Neural cell (in vitro differentiated cells): ENCODE data around the gene ELP4. TPM values are rescaled to one million over a fixed set of nuclear protein-coding genes. Genes with fewer than 3 reads are reported as not detected.

Experiments used
- H2AFZ ChIP-seq: fragments of 200-600, 300-800 bp; sonication (generic), shearing (Covaris generic); 2 replicates; pipeline ENCODE4 v1.6.0; 2014; ENCODE audit warnings: low read depth, mild to moderate bottlenecking, antibody characterized with exemption, low read length, moderate library complexity
- H3F3A ChIP-seq: fragments of 200-600 bp; shearing (Covaris generic); 2 replicates; pipeline ENCODE4 v1.6.1; 2016; ENCODE audit warnings: mild to moderate bottlenecking, moderate library complexity, mixed read lengths, antibody characterized with exemption, low read length; ENCODE audit not compliant: insufficient read depth, poor library complexity, severe bottlenecking
- H3K27ac ChIP-seq: fragments of 200-600, 300-800 bp; sonication (generic), shearing (Covaris generic); 2 replicates; pipeline ENCODE4 v1.5.1; 2014; ENCODE audit warnings: mild to moderate bottlenecking, low read length, moderate library complexity
- H3K27me3 ChIP-seq: fragments of 300-800, 200-600 bp; sonication (generic), shearing (Covaris generic); 2 replicates; pipeline ENCODE4 v1.6.0; 2014; ENCODE audit warnings: mild to moderate bottlenecking, low read depth, low read length, moderate library complexity; ENCODE audit not compliant: insufficient read depth
- H3K36me3 ChIP-seq: fragments of 300-800, 200-600 bp; sonication (generic), shearing (Covaris generic); 2 replicates; pipeline ENCODE4 v1.5.1; 2014; ENCODE audit warnings: mild to moderate bottlenecking, antibody characterized with exemption, low read length, moderate library complexity; ENCODE audit not compliant: insufficient read depth
- H3K4me2 ChIP-seq: fragments of 300-800, 200-600 bp; sonication (generic), shearing (Covaris generic); 2 replicates; pipeline ENCODE4 v1.6.0; 2014; ENCODE audit warnings: mild to moderate bottlenecking, low read length
- H3K4me3 ChIP-seq: fragments of 300-800, 200-600 bp; sonication (generic), shearing (Covaris generic); 2 replicates; pipeline ENCODE4 v1.5.1; 2014; ENCODE audit warnings: mild to moderate bottlenecking, low read length, moderate library complexity
- H3K79me2 ChIP-seq: fragments of 200-600 bp; shearing (Covaris generic); replicated peaks from 2 replicates; pipeline ENCODE4 v1.6.0; 2014; ENCODE audit warnings: mild to moderate bottlenecking, low read length, moderate library complexity; ENCODE audit not compliant: insufficient read depth
- H3K9ac ChIP-seq: fragments of 300-800, 200-600 bp; sonication (generic), shearing (Covaris generic); 2 replicates; pipeline ENCODE4 v1.6.1; 2016; ENCODE audit warnings: mild to moderate bottlenecking, low read length, mixed read lengths
- H3K9me2 ChIP-seq: fragments of 200-600 bp; shearing (Covaris generic); 2 replicates; pipeline ENCODE4 v1.6.1; 2016; ENCODE audit warnings: mild to moderate bottlenecking, low read length, mixed read lengths; ENCODE audit not compliant: insufficient read depth
- H3K9me3 ChIP-seq: fragments of 200-600, 300-800 bp; sonication (generic), shearing (Covaris generic); 2 replicates; pipeline ENCODE4 v1.6.1; 2016; ENCODE audit warnings: mild to moderate bottlenecking, mixed run types, low read length, moderate library complexity, mixed read lengths
- H4K20me1 ChIP-seq: fragments of 200-600 bp; shearing (Covaris generic); 2 replicates; pipeline ENCODE4 v1.6.1; 2016; ENCODE audit warnings: mild to moderate bottlenecking, mixed run types; ENCODE audit not compliant: insufficient read depth
- EP300 ChIP-seq: fragments of 450-650 bp; conservative IDR thresholded peaks from 2 replicates; pipeline ENCODE4 v1.6.1; 2014; ENCODE audit warnings: antibody characterized with exemption, mild to moderate bottlenecking, moderate library complexity; ENCODE audit not compliant: poor library complexity, severe bottlenecking
- EZH2 ChIP-seq: fragments of 200-600, 300-800 bp; shearing (Covaris generic), sonication (generic); IDR thresholded peaks from 2 replicates; pipeline ENCODE4 v1.6.1; 2014; ENCODE audit warnings: antibody characterized with exemption, low read length, borderline replicate concordance, mild to moderate bottlenecking; ENCODE audit not compliant: insufficient read depth, poor library complexity, severe bottlenecking
- MXI1 ChIP-seq: fragments of 450-650 bp; conservative IDR thresholded peaks from 2 replicates; pipeline ENCODE4 v1.6.1; 2014; ENCODE audit warnings: antibody characterized with exemption, mild to moderate bottlenecking; ENCODE audit not compliant: poor library complexity, severe bottlenecking
- POLR2AphosphoS5 ChIP-seq: IDR thresholded peaks from 2 replicates; pipeline ENCODE4 v1.6.1; 2012
- RAD21 ChIP-seq: fragments of 450-650 bp; conservative IDR thresholded peaks from 2 replicates; pipeline ENCODE4 v1.6.1; 2014; ENCODE audit warnings: antibody characterized with exemption, mild to moderate bottlenecking, moderate library complexity
- SMC3 ChIP-seq: fragments of 450-650 bp; conservative IDR thresholded peaks from 2 replicates; pipeline ENCODE4 v1.6.1; 2014; ENCODE audit warnings: antibody characterized with exemption, mild to moderate bottlenecking, moderate library complexity; ENCODE audit not compliant: poor library complexity
- TAF1 ChIP-seq: IDR thresholded peaks from 2 replicates; pipeline ENCODE4 v1.6.1; 2012; ENCODE audit warnings: low read depth
- polyA plus RNA-seq: library from polyadenylated mRNA; depleted of rRNA; stranded (reverse); fragments of >200 nt; gene quantifications from 2 replicates; pipeline ENCODE4 v1.2.3, GENCODE V29; 2014
- TF ChIP-seq, protein P1 (sequence below): fragments of 450-650 bp; IDR thresholded peaks from 2 replicates; pipeline ENCODE4 v1.5.1; 2014; ENCODE audit warnings: antibody characterized with exemption, mild to moderate bottlenecking, moderate library complexity; ENCODE audit not compliant: poor library complexity, severe bottlenecking
- TF ChIP-seq, protein P2 (sequence below): IDR thresholded peaks from 2 replicates; pipeline ENCODE4 v1.6.1; 2012; ENCODE audit warnings: borderline replicate concordance

Gene ELP4
- polyA plus RNA-seq, 1 donor from 2014 or later = 30.4 TPM

DNA sequence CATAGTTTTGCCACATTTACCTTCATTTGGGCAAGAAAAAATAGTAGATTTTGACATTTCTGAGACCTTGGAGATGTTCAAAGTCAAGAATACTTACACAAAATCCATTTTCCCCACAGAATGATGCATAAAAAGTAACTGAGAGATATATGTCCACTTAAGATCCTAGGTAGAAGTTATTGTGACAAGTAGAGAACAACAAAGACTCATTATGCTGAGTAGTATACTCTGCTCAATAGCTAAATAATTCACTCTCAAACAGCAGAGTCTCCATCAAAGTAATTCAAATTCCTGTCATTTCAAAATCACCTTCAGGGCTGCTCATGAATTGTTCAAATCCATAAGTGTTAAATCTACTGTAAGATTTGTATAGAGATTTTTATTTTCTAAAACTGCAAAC lies 35.5 kb upstream of the ELP4 start:
- H2AFZ ChIP-seq = no peak overlapping the region
- H3K4me3 ChIP-seq = no peak overlapping the region
- TF ChIP-seq, protein P1, sequence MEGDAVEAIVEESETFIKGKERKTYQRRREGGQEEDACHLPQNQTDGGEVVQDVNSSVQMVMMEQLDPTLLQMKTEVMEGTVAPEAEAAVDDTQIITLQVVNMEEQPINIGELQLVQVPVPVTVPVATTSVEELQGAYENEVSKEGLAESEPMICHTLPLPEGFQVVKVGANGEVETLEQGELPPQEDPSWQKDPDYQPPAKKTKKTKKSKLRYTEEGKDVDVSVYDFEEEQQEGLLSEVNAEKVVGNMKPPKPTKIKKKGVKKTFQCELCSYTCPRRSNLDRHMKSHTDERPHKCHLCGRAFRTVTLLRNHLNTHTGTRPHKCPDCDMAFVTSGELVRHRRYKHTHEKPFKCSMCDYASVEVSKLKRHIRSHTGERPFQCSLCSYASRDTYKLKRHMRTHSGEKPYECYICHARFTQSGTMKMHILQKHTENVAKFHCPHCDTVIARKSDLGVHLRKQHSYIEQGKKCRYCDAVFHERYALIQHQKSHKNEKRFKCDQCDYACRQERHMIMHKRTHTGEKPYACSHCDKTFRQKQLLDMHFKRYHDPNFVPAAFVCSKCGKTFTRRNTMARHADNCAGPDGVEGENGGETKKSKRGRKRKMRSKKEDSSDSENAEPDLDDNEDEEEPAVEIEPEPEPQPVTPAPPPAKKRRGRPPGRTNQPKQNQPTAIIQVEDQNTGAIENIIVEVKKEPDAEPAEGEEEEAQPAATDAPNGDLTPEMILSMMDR = no peak
- TF ChIP-seq SMC3 (no peak), EP300 (peak; percentile 74), POLR2AphosphoS5 (peak; percentile 68)
- H3K36me3 ChIP-seq = no peaks in the 10 kb centered on the region
- no peaks in the 10 kb centered on the region for H3K9me3 ChIP-seq
- no peak overlapping the region for H3K9ac ChIP-seq
- H3K4me2 ChIP-seq = no peak overlapping the region
- no peaks in the 10 kb centered on the region for H4K20me1 ChIP-seq
- H3K79me2 ChIP-seq = peaks cover 8% of the 10 kb centered on the region
- peak overlapping the region; percentile 17 for H3K27ac ChIP-seq
- H3K27me3 ChIP-seq = no peaks in the 10 kb centered on the region
- H3K9me2 ChIP-seq = no peaks in the 10 kb centered on the region
- no peaks in the 10 kb centered on the region for H3F3A ChIP-seq

DNA sequence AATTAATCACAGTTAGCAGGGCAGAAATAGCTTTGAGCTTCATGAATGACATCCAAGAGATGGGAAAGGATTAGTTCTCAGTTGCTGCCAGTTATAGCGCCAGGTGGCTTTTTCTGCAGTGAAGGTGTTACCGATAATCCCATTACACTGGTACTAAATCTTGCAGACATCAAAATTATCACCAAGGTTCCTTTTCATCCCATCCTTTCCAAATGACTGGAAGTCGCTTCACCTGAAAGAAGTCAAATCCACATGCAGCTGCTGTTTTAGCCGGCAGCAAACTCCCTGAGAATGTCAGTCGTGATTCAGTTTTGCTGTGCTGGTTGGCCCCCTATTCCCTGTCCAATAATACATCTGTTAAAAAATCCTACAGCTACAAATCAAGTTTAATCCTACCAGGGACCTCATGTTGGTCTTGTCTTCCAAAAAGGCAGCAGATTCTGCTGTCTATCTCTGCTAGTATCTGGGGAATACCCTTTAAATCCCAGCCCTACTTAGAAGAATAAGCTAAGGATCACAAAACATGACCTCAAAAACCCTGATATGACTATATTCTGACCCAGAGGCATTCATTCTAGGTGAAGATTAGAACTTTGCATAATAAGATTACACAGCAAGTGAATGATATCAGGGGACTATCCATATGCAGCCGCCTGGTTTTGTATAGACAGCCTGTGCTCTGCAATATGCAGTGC lies 31.9 kb upstream of the ELP4 start:
- TF ChIP-seq EZH2 = no peak
- TF ChIP-seq SMC3 = no peak
- TF ChIP-seq POLR2AphosphoS5 = no peak
- TF ChIP-seq, protein P2, sequence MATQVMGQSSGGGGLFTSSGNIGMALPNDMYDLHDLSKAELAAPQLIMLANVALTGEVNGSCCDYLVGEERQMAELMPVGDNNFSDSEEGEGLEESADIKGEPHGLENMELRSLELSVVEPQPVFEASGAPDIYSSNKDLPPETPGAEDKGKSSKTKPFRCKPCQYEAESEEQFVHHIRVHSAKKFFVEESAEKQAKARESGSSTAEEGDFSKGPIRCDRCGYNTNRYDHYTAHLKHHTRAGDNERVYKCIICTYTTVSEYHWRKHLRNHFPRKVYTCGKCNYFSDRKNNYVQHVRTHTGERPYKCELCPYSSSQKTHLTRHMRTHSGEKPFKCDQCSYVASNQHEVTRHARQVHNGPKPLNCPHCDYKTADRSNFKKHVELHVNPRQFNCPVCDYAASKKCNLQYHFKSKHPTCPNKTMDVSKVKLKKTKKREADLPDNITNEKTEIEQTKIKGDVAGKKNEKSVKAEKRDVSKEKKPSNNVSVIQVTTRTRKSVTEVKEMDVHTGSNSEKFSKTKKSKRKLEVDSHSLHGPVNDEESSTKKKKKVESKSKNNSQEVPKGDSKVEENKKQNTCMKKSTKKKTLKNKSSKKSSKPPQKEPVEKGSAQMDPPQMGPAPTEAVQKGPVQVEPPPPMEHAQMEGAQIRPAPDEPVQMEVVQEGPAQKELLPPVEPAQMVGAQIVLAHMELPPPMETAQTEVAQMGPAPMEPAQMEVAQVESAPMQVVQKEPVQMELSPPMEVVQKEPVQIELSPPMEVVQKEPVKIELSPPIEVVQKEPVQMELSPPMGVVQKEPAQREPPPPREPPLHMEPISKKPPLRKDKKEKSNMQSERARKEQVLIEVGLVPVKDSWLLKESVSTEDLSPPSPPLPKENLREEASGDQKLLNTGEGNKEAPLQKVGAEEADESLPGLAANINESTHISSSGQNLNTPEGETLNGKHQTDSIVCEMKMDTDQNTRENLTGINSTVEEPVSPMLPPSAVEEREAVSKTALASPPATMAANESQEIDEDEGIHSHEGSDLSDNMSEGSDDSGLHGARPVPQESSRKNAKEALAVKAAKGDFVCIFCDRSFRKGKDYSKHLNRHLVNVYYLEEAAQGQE = no peak
- Histone ChIP-seq H3K4me2 (no peak overlapping the region), H3K4me3 (no peak overlapping the region), H3K79me2 (peaks cover 28% of the 10 kb centered on the region), H4K20me1 (no peaks in the 10 kb centered on the region), H3K27ac (no peak overlapping the region), H3K9me3 (no peaks in the 10 kb centered on the region), H3K9ac (no peak overlapping the region), H2AFZ (no peak overlapping the region), H3K27me3 (no peaks in the 10 kb centered on the region), H3F3A (no peaks in the 10 kb centered on the region), H3K9me2 (no peaks in the 10 kb centered on the region), H3K36me3 (no peaks in the 10 kb centered on the region)

DNA sequence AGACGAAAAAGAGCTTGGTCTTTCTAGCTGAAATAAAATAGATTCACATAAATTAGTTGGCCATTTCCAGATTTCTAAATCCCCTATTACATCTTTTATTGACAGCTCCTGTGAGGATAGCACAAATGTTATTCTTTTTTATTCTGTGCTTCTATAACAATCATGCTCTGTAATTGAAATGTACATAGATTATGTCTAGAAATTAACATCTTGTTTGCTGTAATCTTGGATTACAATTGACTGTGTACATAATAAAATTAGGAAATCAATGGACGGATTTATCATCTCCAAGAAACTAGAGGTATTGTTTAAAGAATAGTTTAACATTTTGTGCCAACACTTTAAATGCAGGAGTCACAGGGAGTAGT lies 31.4 kb upstream of the ELP4 start:
- Histone ChIP-seq H3K4me2 (no peak overlapping the region), H3K9ac (no peak overlapping the region), H3K4me3 (no peak overlapping the region), H3K9me3 (no peaks in the 10 kb centered on the region), H4K20me1 (no peaks in the 10 kb centered on the region), H3K79me2 (peaks cover 28% of the 10 kb centered on the region), H3K9me2 (no peaks in the 10 kb centered on the region), H3K27ac (no peak overlapping the region), H3F3A (no peaks in the 10 kb centered on the region), H2AFZ (no peak overlapping the region), H3K36me3 (no peaks in the 10 kb centered on the region), H3K27me3 (no peaks in the 10 kb centered on the region)
- no peak for TF ChIP-seq EZH2
- no peak for TF ChIP-seq MXI1
- no peak for TF ChIP-seq EP300
- no peak for TF ChIP-seq SMC3
- TF ChIP-seq, protein P1 = no peak
- no peak for TF ChIP-seq RAD21
- no peak for TF ChIP-seq POLR2AphosphoS5
- no peak for TF ChIP-seq TAF1
- TF ChIP-seq, protein P2 = no peak
